Upper lobe of left lung (tissue), 6 donors: ENCODE data around the gene LRCH1. TPM values are rescaled to one million over a fixed set of nuclear protein-coding genes. Genes with fewer than 3 reads are reported as not detected.
"Not testable (repeated sequence)": the region's sequence is repeated elsewhere in the genome, so short reads cannot be mapped to it uniquely, and the experiment has no call there.

Experiments used
- ATAC-seq, 2 donors: fragments of 200-7000 bp; cut with Tn5 transposase; one replicate each; pipeline ENCODE4 v1.9.1; 2022; ENCODE audit warnings: mild to moderate bottlenecking in 2 of 2, moderate library complexity in 2 of 2; ENCODE audit not compliant: low FRiP score in 2 of 2
- DNase-seq, 2 donors: peaks; one replicate each; pipeline ENCODE4 v3.0.0-alpha.2; 2019 to 2020
- H3K27ac ChIP-seq, 4 donors: fragments of 200-600 bp; sonication (generic); one replicate each; pipeline ENCODE4 v1.5.1; 2016 to 2019
- H3K27me3 ChIP-seq, 4 donors: fragments of 200-600 bp; sonication (generic); one replicate each; pipeline ENCODE4 v1.5.1; 2017 to 2019
- H3K36me3 ChIP-seq, 4 donors: fragments of 200-600 bp; sonication (generic); one replicate each; pipeline ENCODE4 v1.5.1; 2016 to 2019
- H3K4me1 ChIP-seq, 4 donors: fragments of 200-600 bp; sonication (generic); one replicate each; pipeline ENCODE4 v1.5.1; 2018 to 2019
- H3K4me3 ChIP-seq, 4 donors: fragments of 200-600 bp; sonication (generic); one replicate each; pipeline ENCODE4 v1.5.1; 2017 to 2019; ENCODE audit warnings: mild to moderate bottlenecking in 2 of 4, moderate library complexity in 1 of 4
- H3K9me3 ChIP-seq, 4 donors: fragments of 200-600 bp; sonication (generic); one replicate each; pipeline ENCODE4 v1.5.1; 2018 to 2019
- CTCF ChIP-seq, 6 experiments: fragments of 450-650 bp in 4 of 6; fragments of 200-600 bp in 2 of 6; sonication (generic) in 2 of 6; IDR thresholded peaks; one replicate each; pipeline ENCODE4 v1.5.1; 2016 to 2019; ENCODE audit warnings: antibody characterized with exemption in 6 of 6
- EP300 ChIP-seq, 4 donors: sonication (generic); formaldehyde crosslinking; IDR thresholded peaks; one replicate each; pipeline ENCODE4 v1.5.1; 2017; ENCODE audit warnings: antibody characterized with exemption in 4 of 4, control low read depth in 2 of 4
- POLR2A ChIP-seq, 4 donors: fragments of 450-650 bp; IDR thresholded peaks; one replicate each; pipeline ENCODE4 v1.5.1; 2016 to 2017; ENCODE audit warnings: antibody characterized with exemption in 4 of 4, mild to moderate bottlenecking in 2 of 4
- POLR2AphosphoS5 ChIP-seq, 2 donors: sonication (generic); formaldehyde crosslinking; IDR thresholded peaks; one replicate each; pipeline ENCODE4 v1.5.1; 2017; ENCODE audit warnings: antibody characterized with exemption in 2 of 2
- WGBS, 2 donors: methylation state at CpG; one replicate each; pipeline ENCODE4 v1.1.5; 2017 to 2018; 5-methylcytosine and 5-hydroxymethylcytosine counted together
- total RNA-seq, 6 donors: library from RNA; depleted of rRNA in 4 of 6; stranded (reverse); fragments of >200 nt in 4 of 6; gene quantifications; one replicate each; pipeline versions ENCODE4 v1.1.0 to v1.2.1, GENCODE V29; 2016 to 2021
- donor health status: DM: no; HTN: no; CAD: no; lungs with moderate emphysema.
- donor health status: DM: no; HTN: yes; CAD: no; lungs with severe emphysema.

The LRCH1 gene
- total RNA-seq, 6 donors from 2014 or later = 17.2 to 27.0 (median 22.7) TPM

GRCh38 chr13:46761174-46761573 lies 208.2 kb downstream of the LRCH1 start:
- Histone ChIP-seq H3K27ac (no peak overlapping the region), H3K9me3 (no peaks in the 10 kb centered on the region), H3K36me3 (no peaks in the 10 kb centered on the region), H3K4me3 (no peak overlapping the region), H3K4me1 (peaks cover 6 to 15% (median 12%) of the 10 kb centered on the region in 4 donors), H3K27me3 (no peaks in the 10 kb centered on the region)
- DNase-seq (no peak), ATAC-seq (no peak)
- no peak for TF ChIP-seq EP300 (IDR thresholded peaks at IDR 0.05)
- TF ChIP-seq CTCF (IDR thresholded peaks at IDR 0.05) = no peak
- TF ChIP-seq POLR2AphosphoS5 (IDR thresholded peaks at IDR 0.05) = no peak
- no peak for TF ChIP-seq POLR2A (IDR thresholded peaks at IDR 0.05)
- 96% methylated on average over 4 of the region's 4 CpGs for WGBS, 2 donors

DNA sequence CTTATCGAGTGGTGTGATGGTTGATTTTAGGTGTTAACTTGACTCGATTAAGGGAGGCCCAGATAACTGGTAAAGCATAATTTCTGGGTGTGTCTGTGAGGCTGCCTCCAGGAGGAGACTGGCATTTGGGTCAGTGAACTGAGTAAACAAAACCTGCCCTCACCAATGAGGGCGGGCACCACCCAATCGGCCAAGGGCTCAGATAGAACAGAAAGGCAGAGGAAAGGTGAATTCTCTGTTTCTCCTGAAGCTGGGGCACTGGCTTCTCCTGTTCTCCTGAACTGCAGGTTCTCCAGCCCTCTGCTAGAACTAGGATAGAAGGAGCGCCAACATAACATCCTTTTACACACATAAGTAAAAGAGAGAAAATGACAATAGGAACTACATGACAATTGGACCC lies 208.9 kb downstream of the LRCH1 start:
- DNase-seq = no peak

DNA sequence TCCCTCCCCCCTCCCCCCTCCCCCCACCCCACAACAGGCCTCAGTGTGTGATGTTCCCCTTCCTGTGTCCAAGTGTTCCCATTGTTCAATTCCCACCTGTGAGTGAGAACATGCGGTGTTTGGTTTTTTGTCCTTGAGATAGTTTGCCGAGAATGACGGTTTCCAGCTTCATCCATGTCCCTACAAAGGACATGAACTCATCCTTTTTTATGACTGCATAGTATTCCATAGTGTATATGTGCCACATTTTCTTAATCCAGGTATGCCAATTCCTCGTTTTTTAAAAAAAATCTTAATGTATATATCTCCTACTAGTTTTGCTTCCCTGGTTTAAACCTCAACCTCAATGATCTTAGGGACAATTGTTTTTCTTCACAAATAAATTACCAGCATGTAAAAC lies 217.0 kb downstream of the LRCH1 start:
- not testable (repeated sequence) for H3K4me3 ChIP-seq, DNase-seq, H3K9me3 ChIP-seq, H3K27ac ChIP-seq, H3K27me3 ChIP-seq, ATAC-seq, H3K4me1 ChIP-seq
- WGBS, 2 donors = 97 to 98% methylated on average over 4 of the region's 4 CpGs
- H3K36me3 ChIP-seq = peaks cover 0 to 49% (median 8%) of the 10 kb centered on the region in 4 donors

More for the DNA sequence above, 208.9 kb downstream of the LRCH1 start:
- Histone ChIP-seq H3K9me3 (no peaks in the 10 kb centered on the region), H3K27me3 (no peaks in the 10 kb centered on the region), H3K4me1 (peaks cover 5 to 12% (median 9%) of the 10 kb centered on the region in 4 donors), H3K4me3 (no peak overlapping the region), H3K27ac (no peak overlapping the region), H3K36me3 (no peaks in the 10 kb centered on the region)
- ATAC-seq = no peak
- TF ChIP-seq CTCF (IDR thresholded peaks at IDR 0.05) = no peak
- TF ChIP-seq EP300 (IDR thresholded peaks at IDR 0.05) = no peak
- TF ChIP-seq POLR2AphosphoS5 (IDR thresholded peaks at IDR 0.05) = no peak
- no peak for TF ChIP-seq POLR2A (IDR thresholded peaks at IDR 0.05)
- WGBS, 2 donors = 67 to 81% methylated on average over 5 of the region's 5 CpGs

DNA sequence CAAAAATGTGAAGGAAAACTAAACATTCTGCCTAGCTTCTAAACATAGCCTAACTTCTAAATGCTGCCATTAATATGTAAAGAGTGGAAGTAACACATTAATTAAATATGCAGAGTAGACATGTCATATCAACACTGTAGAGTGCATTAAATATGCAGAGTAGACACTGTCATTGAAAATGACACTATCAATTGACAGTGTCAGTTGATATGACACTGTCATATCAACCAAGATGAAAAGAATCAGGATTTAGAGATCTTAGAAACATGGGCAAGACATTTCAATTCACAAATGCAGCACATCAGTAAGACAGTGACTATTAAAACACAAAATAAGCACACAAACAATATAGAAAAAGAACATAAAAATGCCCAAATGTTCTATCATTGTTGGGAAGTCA lies 218.7 kb downstream of the LRCH1 start:
- peaks cover 7 to 67% (median 18%) of the 10 kb centered on the region in 4 donors for H3K36me3 ChIP-seq
- ATAC-seq (no peak), DNase-seq (no peak)
- H3K27me3 ChIP-seq = no peaks in the 10 kb centered on the region
- no peaks in the 10 kb centered on the region for H3K4me1 ChIP-seq
- H3K4me3 ChIP-seq = no peak overlapping the region
- H3K27ac ChIP-seq = no peak overlapping the region
- TF ChIP-seq POLR2A (IDR thresholded peaks at IDR 0.05) = no peak
- H3K9me3 ChIP-seq = no peaks in the 10 kb centered on the region

- TF ChIP-seq POLR2AphosphoS5 (IDR thresholded peaks at IDR 0.05) = no peak
- TF ChIP-seq EP300 (IDR thresholded peaks at IDR 0.05) = no peak
- TF ChIP-seq CTCF (IDR thresholded peaks at IDR 0.05) = no peak
- no peak for TF ChIP-seq POLR2A (IDR thresholded peaks at IDR 0.05)
- Histone ChIP-seq H3K4me3 (no peak overlapping the region), H3K9me3 (no peaks in the 10 kb centered on the region), H3K36me3 (peaks cover 12 to 85% (median 25%) of the 10 kb centered on the region in 4 donors), H3K27me3 (no peaks in the 10 kb centered on the region), H3K4me1 (no peaks in the 10 kb centered on the region), H3K27ac (no peak overlapping the region)
- WGBS, 2 donors = 86 to 87% methylated on average over 2 of the region's 2 CpGs
- ATAC-seq = no peak
- DNase-seq = no peak
Observed at GRCh38 chr13:46773541-46773940, 220.6 kb downstream of the LRCH1 start.

GRCh38 chr13:46775385-46776107 lies 222.6 kb downstream of the LRCH1 start:
- Histone ChIP-seq H3K27ac (no peak overlapping the region), H3K4me3 (no peak overlapping the region), H3K36me3 (peaks cover 12 to 98% (median 29%) of the 10 kb centered on the region in 4 donors), H3K4me1 (no peaks in the 10 kb centered on the region), H3K27me3 (no peaks in the 10 kb centered on the region), H3K9me3 (no peaks in the 10 kb centered on the region)
- TF ChIP-seq POLR2A (IDR thresholded peaks at IDR 0.05) (no peak), EP300 (IDR thresholded peaks at IDR 0.05) (no peak), CTCF (IDR thresholded peaks at IDR 0.05) (no peak), POLR2AphosphoS5 (IDR thresholded peaks at IDR 0.05) (no peak)
- DNase-seq = no peak
- no peak for ATAC-seq
- 80 to 82% methylated on average over 8 of the region's 8 CpGs for WGBS, 2 donors
